K562 (cell line): Measurements from ENCODE around the gene SNUPN. TPM values are rescaled to one million over a fixed set of nuclear protein-coding genes. Genes with fewer than 3 reads are reported as not detected.

ENCODE experiments used
- FOSL1 ChIP-seq: fragments of 200-800 bp; sonication (Bioruptor generic); conservative IDR thresholded peaks from 2 replicates; pipeline ENCODE4 v1.6.1; 2016; ENCODE audit warnings: missing genetic modification characterization, missing compliant biosample characterization
- GABPA ChIP-seq: fragments of 200-800 bp; sonication (Bioruptor generic); conservative IDR thresholded peaks from 2 replicates; pipeline ENCODE4 v1.6.1; 2016; ENCODE audit warnings: low read depth, missing genetic modification characterization, missing compliant biosample characterization
- HDGF ChIP-seq: fragments of 450-650 bp; IDR thresholded peaks from 2 replicates; pipeline ENCODE4 v1.6.1; 2016
- PHF8 ChIP-seq: fragments of 200-600 bp; sonication (generic); IDR thresholded peaks from 2 replicates; pipeline ENCODE4 v1.6.1; 2012; ENCODE audit warnings: mixed run types, mild to moderate bottlenecking, inconsistent platforms, low read length, moderate library complexity, borderline replicate concordance
- SETDB1 ChIP-seq: IDR thresholded peaks from one replicate; pipeline ENCODE4 v1.6.1; 2012; ENCODE audit warnings: low read length, control low read depth, inconsistent platforms
- SIN3B ChIP-seq: fragments of 450-650 bp; IDR thresholded peaks from 2 replicates; pipeline ENCODE4 v1.6.1; 2017; ENCODE audit warnings: low read depth, mild to moderate bottlenecking, moderate library complexity
- SMAD4 ChIP-seq: fragments of 250-450 bp; sonication (Bioruptor Pico); conservative IDR thresholded peaks from 2 replicates; pipeline ENCODE4 v1.8.0; 2021; ENCODE audit warnings: inconsistent platforms, mild to moderate bottlenecking, moderate library complexity
- TAF1 ChIP-seq: IDR thresholded peaks from 2 replicates; pipeline ENCODE4 v1.6.1; 2011; ENCODE audit warnings: mild to moderate bottlenecking, low read length, moderate library complexity; ENCODE audit not compliant: insufficient read depth, control insufficient read depth, severe bottlenecking; ENCODE audit errors: extremely low read depth
- TBP ChIP-seq: optimal IDR thresholded peaks from 2 replicates; pipeline ENCODE3; 2011; ENCODE audit warnings: low read depth, low read length, improper control_type of control experiment
- ZKSCAN1 ChIP-seq: fragments of 150-350 bp; IDR thresholded peaks from 2 replicates; pipeline ENCODE4 v1.6.1; 2016; ENCODE audit warnings: low read depth, low read length
- ZNF263 ChIP-seq: sonication (generic); formaldehyde crosslinking; IDR thresholded peaks from 2 replicates; pipeline ENCODE4 v1.8.0; 2022; ENCODE audit warnings: mild to moderate bottlenecking, missing genetic modification reagents, borderline replicate concordance
- polyA plus RNA-seq, 8 experiments: library from polyadenylated mRNA; depleted of rRNA in 4 of 8; stranded (reverse) in 5 of 8; unstranded in 3 of 8; fragments of >200 nt; fragmentation: Nextera tagmentation in 2 of 8; fragmentation: Illumina TruSeq in 1 of 8; extraction: Ambion mirVana in 2 of 8; extraction: Trizol in 1 of 8; gene quantifications; 2 replicates each; pipeline versions ENCODE4 v1.2.1 to v1.2.3, GENCODE V29; 2011 to 2014; ENCODE audit warnings: inconsistent platforms in 1 of 8, missing spikeins in 1 of 8
- total RNA-seq, 7 experiments: library from RNA; depleted of rRNA in 6 of 7; stranded (reverse); fragments of >200 nt in 6 of 7; fragmentation: Illumina TruSeq in 2 of 7; extraction: Trizol in 2 of 7; gene quantifications; 2 replicates each; pipeline versions ENCODE4 v1.2.1 to v1.2.3, GENCODE V29; 2011 to 2021; ENCODE audit warnings: low replicate concordance in 1 of 7
- TF ChIP-seq, protein P1 (sequence below): fragments of 250-450 bp; sonication (Bioruptor Pico); IDR thresholded peaks from 2 replicates; pipeline ENCODE4 v1.5.0; 2021
- TF ChIP-seq, protein P2 (sequence below): conservative IDR thresholded peaks from 2 replicates; pipeline ENCODE4 v1.6.1; 2011; ENCODE audit warnings: low read depth, mild to moderate bottlenecking, low read length; ENCODE audit not compliant: control insufficient read depth
- TF ChIP-seq, protein P3 (sequence below), 2 experiments: fragments of 450-650 bp; formaldehyde crosslinking in 1 of 2; IDR thresholded peaks; 2 replicates each; pipeline versions ENCODE4 v1.4.0 to v1.6.1; 2014 to 2020; ENCODE audit warnings: mild to moderate bottlenecking in 2 of 2, borderline replicate concordance in 1 of 2, low read depth in 1 of 2
- TF ChIP-seq, protein P4 (sequence below): fragments of 450-650 bp; formaldehyde crosslinking; IDR thresholded peaks from 2 replicates; pipeline ENCODE4 v1.4.0; 2022; ENCODE audit warnings: mild to moderate bottlenecking, moderate library complexity

The SNUPN gene
- total and polyA plus RNA-seq, 9 of the 15 experiments (the other 6 are each of a cell fraction or from before 2014, with no cell fraction given), result 32.2 to 78.3 (median 40.0) TPM

DNA sequence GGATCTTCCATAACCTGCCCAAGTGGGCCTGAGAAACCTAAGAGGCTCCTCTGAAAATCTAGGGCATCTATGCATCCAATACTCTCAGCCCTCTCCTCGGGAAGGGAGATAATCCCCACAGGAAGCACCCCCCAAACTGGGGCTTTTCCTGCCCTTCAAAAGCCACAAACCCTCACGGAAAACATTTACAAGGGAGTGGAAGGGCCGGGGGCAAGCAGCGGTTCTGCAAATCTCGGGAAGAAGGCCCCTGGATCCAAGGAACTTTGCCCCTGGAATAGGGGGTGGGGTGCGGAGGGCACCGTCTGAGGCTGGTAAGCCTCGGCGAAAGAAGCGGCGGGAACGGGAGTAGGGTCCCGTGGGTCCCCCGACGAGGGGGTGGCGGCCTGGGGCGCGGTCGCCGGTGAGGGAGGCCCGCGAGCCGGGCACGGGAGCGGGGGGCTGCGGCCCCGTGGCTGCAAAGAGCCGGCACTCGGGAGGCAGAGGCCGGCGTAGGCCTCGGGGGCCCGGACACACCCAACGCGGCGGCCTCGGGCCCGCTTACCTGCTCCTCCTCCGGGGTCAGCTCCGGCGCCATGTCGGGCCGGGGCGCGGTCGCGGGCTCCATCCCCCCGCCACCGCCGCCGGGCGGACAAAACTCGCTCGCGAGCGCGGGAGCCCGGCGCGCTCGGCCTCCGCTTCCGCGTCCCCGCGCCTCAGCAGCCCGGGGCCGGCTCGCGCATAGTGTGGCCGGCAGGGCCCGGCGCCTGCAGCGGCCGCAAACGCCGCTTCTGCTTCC, 47.2 kb downstream of the SNUPN start (continued):
- TF ChIP-seq, protein P1, sequence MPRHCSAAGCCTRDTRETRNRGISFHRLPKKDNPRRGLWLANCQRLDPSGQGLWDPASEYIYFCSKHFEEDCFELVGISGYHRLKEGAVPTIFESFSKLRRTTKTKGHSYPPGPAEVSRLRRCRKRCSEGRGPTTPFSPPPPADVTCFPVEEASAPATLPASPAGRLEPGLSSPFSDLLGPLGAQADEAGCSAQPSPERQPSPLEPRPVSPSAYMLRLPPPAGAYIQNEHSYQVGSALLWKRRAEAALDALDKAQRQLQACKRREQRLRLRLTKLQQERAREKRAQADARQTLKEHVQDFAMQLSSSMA (CRISPR knock-in tag), result no peak
- TF ChIP-seq, protein P2, sequence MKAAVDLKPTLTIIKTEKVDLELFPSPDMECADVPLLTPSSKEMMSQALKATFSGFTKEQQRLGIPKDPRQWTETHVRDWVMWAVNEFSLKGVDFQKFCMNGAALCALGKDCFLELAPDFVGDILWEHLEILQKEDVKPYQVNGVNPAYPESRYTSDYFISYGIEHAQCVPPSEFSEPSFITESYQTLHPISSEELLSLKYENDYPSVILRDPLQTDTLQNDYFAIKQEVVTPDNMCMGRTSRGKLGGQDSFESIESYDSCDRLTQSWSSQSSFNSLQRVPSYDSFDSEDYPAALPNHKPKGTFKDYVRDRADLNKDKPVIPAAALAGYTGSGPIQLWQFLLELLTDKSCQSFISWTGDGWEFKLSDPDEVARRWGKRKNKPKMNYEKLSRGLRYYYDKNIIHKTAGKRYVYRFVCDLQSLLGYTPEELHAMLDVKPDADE, result peak; percentile 47; the same call in 1 of the 2 replicates
- peak; percentile 10 for TF ChIP-seq TBP
- 0 out of 2 replicates have a peak, but pooled peaks have one; percentile 11 for TF ChIP-seq SMAD4 (CRISPR knock-in tag)
- TF ChIP-seq GABPA (tag), result peak; percentile 35
- no peak for TF ChIP-seq SETDB1
- TF ChIP-seq ZNF263 (CRISPR knock-in tag), result 0 out of 2 replicates have a peak, but pooled peaks have one; percentile 26
- peak; percentile 1; the same call in 1 of the 2 replicates for TF ChIP-seq PHF8
- no peak for TF ChIP-seq HDGF
- peak; percentile 73 for TF ChIP-seq ZKSCAN1
- TF ChIP-seq, protein P3, sequence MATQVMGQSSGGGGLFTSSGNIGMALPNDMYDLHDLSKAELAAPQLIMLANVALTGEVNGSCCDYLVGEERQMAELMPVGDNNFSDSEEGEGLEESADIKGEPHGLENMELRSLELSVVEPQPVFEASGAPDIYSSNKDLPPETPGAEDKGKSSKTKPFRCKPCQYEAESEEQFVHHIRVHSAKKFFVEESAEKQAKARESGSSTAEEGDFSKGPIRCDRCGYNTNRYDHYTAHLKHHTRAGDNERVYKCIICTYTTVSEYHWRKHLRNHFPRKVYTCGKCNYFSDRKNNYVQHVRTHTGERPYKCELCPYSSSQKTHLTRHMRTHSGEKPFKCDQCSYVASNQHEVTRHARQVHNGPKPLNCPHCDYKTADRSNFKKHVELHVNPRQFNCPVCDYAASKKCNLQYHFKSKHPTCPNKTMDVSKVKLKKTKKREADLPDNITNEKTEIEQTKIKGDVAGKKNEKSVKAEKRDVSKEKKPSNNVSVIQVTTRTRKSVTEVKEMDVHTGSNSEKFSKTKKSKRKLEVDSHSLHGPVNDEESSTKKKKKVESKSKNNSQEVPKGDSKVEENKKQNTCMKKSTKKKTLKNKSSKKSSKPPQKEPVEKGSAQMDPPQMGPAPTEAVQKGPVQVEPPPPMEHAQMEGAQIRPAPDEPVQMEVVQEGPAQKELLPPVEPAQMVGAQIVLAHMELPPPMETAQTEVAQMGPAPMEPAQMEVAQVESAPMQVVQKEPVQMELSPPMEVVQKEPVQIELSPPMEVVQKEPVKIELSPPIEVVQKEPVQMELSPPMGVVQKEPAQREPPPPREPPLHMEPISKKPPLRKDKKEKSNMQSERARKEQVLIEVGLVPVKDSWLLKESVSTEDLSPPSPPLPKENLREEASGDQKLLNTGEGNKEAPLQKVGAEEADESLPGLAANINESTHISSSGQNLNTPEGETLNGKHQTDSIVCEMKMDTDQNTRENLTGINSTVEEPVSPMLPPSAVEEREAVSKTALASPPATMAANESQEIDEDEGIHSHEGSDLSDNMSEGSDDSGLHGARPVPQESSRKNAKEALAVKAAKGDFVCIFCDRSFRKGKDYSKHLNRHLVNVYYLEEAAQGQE (IDR thresholded peaks at IDR 0.05; ENCODE audit: borderline replicate concordance), result peak; percentile 77
- TF ChIP-seq, protein P3 (CRISPR knock-in tag; IDR thresholded peaks at IDR 0.05; ENCODE audit: low read depth), result no peak
- no peak; the same call in none of the 2 replicates for TF ChIP-seq FOSL1
- TF ChIP-seq, protein P4, sequence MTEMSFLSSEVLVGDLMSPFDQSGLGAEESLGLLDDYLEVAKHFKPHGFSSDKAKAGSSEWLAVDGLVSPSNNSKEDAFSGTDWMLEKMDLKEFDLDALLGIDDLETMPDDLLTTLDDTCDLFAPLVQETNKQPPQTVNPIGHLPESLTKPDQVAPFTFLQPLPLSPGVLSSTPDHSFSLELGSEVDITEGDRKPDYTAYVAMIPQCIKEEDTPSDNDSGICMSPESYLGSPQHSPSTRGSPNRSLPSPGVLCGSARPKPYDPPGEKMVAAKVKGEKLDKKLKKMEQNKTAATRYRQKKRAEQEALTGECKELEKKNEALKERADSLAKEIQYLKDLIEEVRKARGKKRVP (CRISPR knock-in tag), result no peak
- TF ChIP-seq TAF1, result peak; percentile 54
- TF ChIP-seq SIN3B, result 0 out of 2 replicates have a peak, but pooled peaks have one; percentile 23
